Measurements from ENCODE around the gene ARHGAP29. TPM values are rescaled to one million over a fixed set of nuclear protein-coding genes. Genes with fewer than 3 reads are reported as not detected.

Gene ARHGAP29
- total and polyA plus RNA-seq, 7 donors, result 1.2 to 48.2 (median 23.2) TPM

GRCh38 chr1:94209982-94210381 is 27.4 kb downstream of the ARHGAP29 start:
- no peak for DNase-seq
- H3K4me1 ChIP-seq, result no peaks in the 10 kb centered on the region
- H3K27me3 ChIP-seq, result no peaks in the 10 kb centered on the region
- TF ChIP-seq POLR2A (IDR thresholded peaks at IDR 0.05) (no peak), POLR2AphosphoS5 (IDR thresholded peaks at IDR 0.05) (no peak), EP300 (IDR thresholded peaks at IDR 0.05) (no peak), CTCF (IDR thresholded peaks at IDR 0.05) (no peak)
- H3K9me3 ChIP-seq, result no peaks in the 10 kb centered on the region
- H3K36me3 ChIP-seq, result peaks cover 0 to 12% (median 0%) of the 10 kb centered on the region in 4 donors
- H3K27ac ChIP-seq, result no peak overlapping the region
- 91 to 93% methylated on average over 1 of the region's 1 CpG for WGBS, 2 donors
- intact Hi-C loops (cut with DNase I), result no loop called here
- H3K4me3 ChIP-seq, result no peak overlapping the region

DNA sequence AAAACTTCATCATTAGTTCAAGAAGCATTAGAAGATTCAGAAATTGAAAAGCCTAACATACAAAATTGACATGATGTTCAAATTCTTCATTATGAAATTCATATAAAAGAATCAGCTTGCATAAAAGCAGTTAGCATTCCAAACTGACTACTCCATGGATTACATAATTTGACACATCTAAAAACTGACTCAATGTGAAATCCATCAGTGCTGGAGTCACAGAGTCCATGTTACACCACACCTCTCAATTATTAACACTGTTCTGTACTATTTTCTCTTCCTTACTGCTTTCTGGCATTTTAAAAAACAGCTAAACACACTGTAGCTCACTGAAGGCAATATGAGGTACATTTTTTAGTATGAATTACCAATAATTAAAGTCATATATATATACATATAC is 28.0 kb downstream of the ARHGAP29 start:
- no peak for TF ChIP-seq POLR2AphosphoS5 (IDR thresholded peaks at IDR 0.05)
- no peak overlapping the region for H3K4me3 ChIP-seq
- intact Hi-C loops (cut with DNase I), result no loop called here
- H3K4me1 ChIP-seq, result no peaks in the 10 kb centered on the region
- H3K36me3 ChIP-seq, result peaks cover 0 to 18% (median 0%) of the 10 kb centered on the region in 4 donors
- H3K9me3 ChIP-seq, result no peaks in the 10 kb centered on the region
- DNase-seq, result no peak
- no peaks in the 10 kb centered on the region for H3K27me3 ChIP-seq
- no peak overlapping the region for H3K27ac ChIP-seq

GRCh38 chr1:94207695-94208094 is 29.7 kb downstream of the ARHGAP29 start:
- no peak overlapping the region for H3K27ac ChIP-seq
- H3K4me3 ChIP-seq, result no peak overlapping the region
- intact Hi-C loops (cut with DNase I), result no loop called here
- no peaks in the 10 kb centered on the region for H3K9me3 ChIP-seq
- TF ChIP-seq POLR2A (IDR thresholded peaks at IDR 0.05) (no peak), POLR2AphosphoS5 (IDR thresholded peaks at IDR 0.05) (no peak), CTCF (IDR thresholded peaks at IDR 0.05) (no peak), EP300 (IDR thresholded peaks at IDR 0.05) (no peak)
- no peaks in the 10 kb centered on the region for H3K4me1 ChIP-seq
- WGBS, 2 donors, result 78 to 82% methylated on average over 3 of the region's 3 CpGs
- no peaks in the 10 kb centered on the region for H3K27me3 ChIP-seq
- peaks cover 0 to 35% (median 7%) of the 10 kb centered on the region in 4 donors for H3K36me3 ChIP-seq
- DNase-seq, result no peak

- TF ChIP-seq POLR2AphosphoS5 (IDR thresholded peaks at IDR 0.05), result no peak
- no peak for TF ChIP-seq POLR2A (IDR thresholded peaks at IDR 0.05)
- no peak for TF ChIP-seq CTCF (IDR thresholded peaks at IDR 0.05)
- TF ChIP-seq EP300 (IDR thresholded peaks at IDR 0.05), result no peak
- H3K4me1 ChIP-seq, result no peaks in the 10 kb centered on the region
- intact Hi-C loops (cut with DNase I), result no loop called here
- H3K27me3 ChIP-seq, result no peaks in the 10 kb centered on the region
- DNase-seq, result no peak
- WGBS, 2 donors, result 75% methylated on average over 1 of the region's 1 CpG
- H3K4me3 ChIP-seq, result no peak overlapping the region
- H3K9me3 ChIP-seq, result no peaks in the 10 kb centered on the region
- no peak overlapping the region for H3K27ac ChIP-seq
- H3K36me3 ChIP-seq, result peaks cover 0 to 55% (median 12%) of the 10 kb centered on the region in 4 donors
Measured at GRCh38 chr1:94205639-94206038, 31.7 kb downstream of the ARHGAP29 start.

- no peak for TF ChIP-seq EP300 (IDR thresholded peaks at IDR 0.05)
- no peak for TF ChIP-seq POLR2A (IDR thresholded peaks at IDR 0.05)
- no peak for TF ChIP-seq POLR2AphosphoS5 (IDR thresholded peaks at IDR 0.05)
- TF ChIP-seq CTCF (IDR thresholded peaks at IDR 0.05), result no peak
Measured at GRCh38 chr1:94202241-94202640, 35.1 kb downstream of the ARHGAP29 start.

More at GRCh38 chr1:94202241-94202640, 35.1 kb downstream of the ARHGAP29 start:
- WGBS, 2 donors, result 80 to 85% methylated on average over 6 of the region's 6 CpGs
- no peaks in the 10 kb centered on the region for H3K9me3 ChIP-seq
- intact Hi-C loops (cut with DNase I), result no loop called here
- peaks cover 0 to 52% (median 12%) of the 10 kb centered on the region in 4 donors for H3K36me3 ChIP-seq
- no peak overlapping the region for H3K27ac ChIP-seq
- no peaks in the 10 kb centered on the region for H3K27me3 ChIP-seq
- no peak overlapping the region for H3K4me3 ChIP-seq
- H3K4me1 ChIP-seq, result no peaks in the 10 kb centered on the region
- DNase-seq, result no peak

Measured in sigmoid colon (tissue), 7 donors.